OCI-LY3 (cell line): ENCODE data around the gene HCFC1R1.

Source experiments
- CTCF ChIP-seq: fragments of 200-600, 300-600 bp; sonication (generic); IDR thresholded peaks from 2 replicates; pipeline ENCODE4 v1.5.1; 2014; ENCODE audit warnings: antibody characterized with exemption, low read length, low read depth
- EZH2phosphoT487 ChIP-seq: fragments of 200-600 bp; shearing (Covaris generic); IDR thresholded peaks from 2 replicates; pipeline ENCODE4 v1.6.1; 2018; ENCODE audit warnings: antibody characterized with exemption, mixed run types, low read depth

GRCh38 chr16:3062553-3062952 is 38.8 kb upstream of the HCFC1R1 start:
- TF ChIP-seq CTCF: no peak
- TF ChIP-seq EZH2phosphoT487: no peak
